ENCODE measurements around the gene CTPS2.

CTPS2 gene

GRCh38 chrX:16711893-16712547, 449 bp downstream of the CTPS2 start:
- no peak for FAIRE-seq

- no peak for FAIRE-seq
Observed at GRCh38 chrX:16711219-16711811, 1.2 kb downstream of the CTPS2 start.

GRCh38 chrX:16708016-16708415, 4.5 kb downstream of the CTPS2 start:
- no peak for FAIRE-seq

- FAIRE-seq: no peak
Observed at GRCh38 chrX:16705370-16705769, 7.1 kb downstream of the CTPS2 start.

- no peak for FAIRE-seq
Observed at GRCh38 chrX:16702700-16703599, 9.5 kb downstream of the CTPS2 start.

GRCh38 chrX:16700734-16701133, 11.7 kb downstream of the CTPS2 start:
- no peak for FAIRE-seq

GRCh38 chrX:16699389-16699788, 13.1 kb downstream of the CTPS2 start:
- FAIRE-seq: no peak

GRCh38 chrX:16696956-16697355, 15.5 kb downstream of the CTPS2 start:
- no peak for FAIRE-seq

GRCh38 chrX:16695079-16695676, 17.3 kb downstream of the CTPS2 start:
- no peak for FAIRE-seq

GRCh38 chrX:16687514-16687913, 25.0 kb downstream of the CTPS2 start:
- FAIRE-seq: no peak

- FAIRE-seq: no peak
Observed at GRCh38 chrX:16683007-16683664, 29.3 kb downstream of the CTPS2 start.

- FAIRE-seq: no peak
Observed at GRCh38 chrX:16678689-16679088, 33.8 kb downstream of the CTPS2 start.

- peak; percentile 92 for FAIRE-seq
Observed at GRCh38 chrX:16671005-16671404, 41.5 kb downstream of the CTPS2 start.

- FAIRE-seq: no peak
Observed at GRCh38 chrX:16666541-16666940, 45.9 kb downstream of the CTPS2 start.

GRCh38 chrX:16665089-16665488, 47.4 kb downstream of the CTPS2 start:
- no peak for FAIRE-seq

- FAIRE-seq: no peak
Observed at GRCh38 chrX:16664626-16665025, 47.8 kb downstream of the CTPS2 start.

GRCh38 chrX:16664074-16664473, 48.4 kb downstream of the CTPS2 start:
- no peak for FAIRE-seq

- no peak for FAIRE-seq
Observed at GRCh38 chrX:16662402-16662801, 50.1 kb downstream of the CTPS2 start.

- FAIRE-seq: no peak
Observed at GRCh38 chrX:16661495-16661894, 51.0 kb downstream of the CTPS2 start.

- no peak for FAIRE-seq
Observed at GRCh38 chrX:16659321-16659720, 53.1 kb downstream of the CTPS2 start.

- FAIRE-seq: no peak
Observed at GRCh38 chrX:16658284-16658683, 54.2 kb downstream of the CTPS2 start.

- no peak for FAIRE-seq
Observed at GRCh38 chrX:16654093-16654492, 58.4 kb downstream of the CTPS2 start.

- no peak for FAIRE-seq
Observed at GRCh38 chrX:16653424-16653823, 59.0 kb downstream of the CTPS2 start.

Data from A204.1 (cell line).